Endothelial cell of coronary artery (primary cell): ENCODE data around the gene CD276. TPM values are rescaled to one million over a fixed set of nuclear protein-coding genes. Genes with fewer than 3 reads are reported as not detected.

Experiments
- total RNA-seq: library from RNA; depleted of rRNA; stranded (reverse); fragments of >200 nt; gene quantifications from 2 replicates; pipeline ENCODE4 v1.2.3, GENCODE V29; 2014

The CD276 gene
- 82.4 and 100 TPM in 2 replicates for total RNA-seq

DNA sequence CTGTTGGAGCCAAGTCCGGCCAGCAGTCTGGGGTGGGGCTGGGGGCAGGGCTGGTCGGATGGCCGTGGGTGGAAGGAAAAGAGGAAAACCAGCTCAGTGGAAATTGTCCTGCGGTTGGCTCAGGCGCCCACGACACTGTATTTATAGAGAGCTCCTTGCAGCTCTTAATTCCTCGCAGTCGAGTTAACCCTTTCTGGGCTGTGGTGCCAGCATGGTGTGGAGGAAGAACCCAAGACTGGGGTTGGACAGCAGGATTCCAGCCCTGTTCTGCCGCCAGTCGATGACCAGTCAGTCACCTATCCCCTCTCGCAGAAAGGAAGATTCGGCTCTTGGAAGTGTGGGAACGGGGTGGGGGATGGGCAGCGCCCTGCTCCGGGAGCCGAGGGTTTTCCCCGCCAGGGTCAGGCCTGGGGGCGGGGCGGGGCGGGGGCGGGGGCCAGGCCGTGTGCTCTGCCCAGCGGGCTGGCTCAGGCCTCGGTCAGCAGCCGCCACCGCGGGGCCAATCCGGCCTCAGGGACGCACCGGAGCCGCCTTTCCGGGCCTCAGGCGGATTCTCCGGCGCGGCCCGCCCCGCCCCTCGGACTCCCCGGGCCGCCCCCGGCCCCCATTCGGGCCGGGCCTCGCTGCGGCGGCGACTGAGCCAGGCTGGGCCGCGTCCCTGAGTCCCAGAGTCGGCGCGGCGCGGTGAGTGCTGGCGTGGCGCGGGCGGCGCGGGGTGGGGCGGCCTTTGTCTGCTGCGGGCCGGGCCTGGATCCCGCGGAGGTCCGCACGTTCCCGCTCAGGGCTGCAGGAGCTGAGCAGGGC is at the start of gene CD276:
Gene CD276 (plus strand): TSS at position 607 of the 804 bp plus-strand sequence. CDS start 15,257 bp downstream, outside the sequence.

DNA sequence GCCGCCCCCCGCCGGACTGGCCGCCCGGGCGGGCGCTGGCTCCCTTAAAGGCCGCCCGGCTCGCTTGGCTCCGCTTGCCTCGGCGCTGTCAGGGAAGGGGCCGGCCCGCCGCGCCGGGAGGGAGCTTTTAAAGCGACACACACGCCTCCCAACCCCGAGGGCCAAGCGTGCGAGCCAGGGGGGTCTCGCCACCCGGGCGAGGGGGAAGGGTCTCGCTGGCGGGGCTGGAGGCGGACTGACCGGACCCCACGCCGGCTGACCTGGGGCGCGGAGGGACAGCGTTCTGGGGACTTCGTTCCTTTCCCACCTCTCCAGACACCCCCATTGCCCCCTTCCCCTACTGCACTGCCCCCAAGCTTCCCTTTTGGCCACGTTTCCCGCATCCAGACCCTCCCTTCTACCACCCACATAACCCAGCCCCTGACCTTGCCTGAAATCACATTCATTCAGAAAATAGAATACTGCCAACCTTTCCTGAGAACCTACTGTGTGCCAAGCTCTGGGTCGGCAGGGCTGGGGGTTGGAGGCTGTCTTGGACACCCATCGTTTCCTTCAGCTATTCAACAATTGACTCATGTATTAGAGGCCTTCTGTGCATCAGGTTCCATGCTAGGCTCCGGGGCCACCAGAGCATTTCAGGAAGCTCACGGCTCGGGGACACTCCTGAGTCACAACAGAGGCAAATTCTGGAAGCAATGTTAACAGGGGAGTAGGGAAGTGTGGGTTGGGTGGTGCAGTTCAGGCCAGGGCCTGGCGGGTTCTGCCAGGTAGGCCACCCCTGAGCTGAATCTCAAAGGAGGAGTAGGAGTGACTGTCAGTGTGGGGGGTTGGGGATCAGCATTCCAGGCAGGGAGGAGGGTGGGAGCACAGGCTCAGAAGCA is 69.3 kb downstream of the CD276 start, which contains the start of gene INSYN1:
Gene INSYN1 (minus strand): TSS at position 102 of the 881 bp plus-strand sequence. CDS start 2,221 bp downstream, outside the sequence.

Other genes with a start within 250 kb of the CD276 start
- gene REC114, start 241.2 kb upstream of the CD276 start, total RNA-seq = not detected in 2 replicates
- 102 and 138 TPM in 2 replicates for gene NPTN, start 51.0 kb upstream of the CD276 start, total RNA-seq
- gene INSYN1, start 69.0 kb downstream of the CD276 start, total RNA-seq = 0.56 and 0.81 TPM in 2 replicates
- not detected in 2 replicates for gene TBC1D21, start 189.2 kb downstream of the CD276 start, total RNA-seq
- gene LOXL1, start 242.1 kb downstream of the CD276 start, total RNA-seq = 4.1 and 20.2 TPM in 2 replicates